Activated CD8-positive, alpha-beta memory T cell treated with anti-CD3 and anti-CD28 coated beads for 1 hour (primary cell): ENCODE results near the gene MSL3B.
"Not testable (repeated sequence)": the region's sequence is repeated elsewhere in the genome, so short reads cannot be mapped to it uniquely, and the experiment has no call there.

Experiments
- DNase-seq, 2 donors: peaks; one replicate each; pipeline ENCODE4 v3.0.0-alpha.2; 2020; ENCODE audit warnings: low read depth in 1 of 2; ENCODE audit errors: extremely low read depth in 1 of 2

The MSL3B gene

DNA sequence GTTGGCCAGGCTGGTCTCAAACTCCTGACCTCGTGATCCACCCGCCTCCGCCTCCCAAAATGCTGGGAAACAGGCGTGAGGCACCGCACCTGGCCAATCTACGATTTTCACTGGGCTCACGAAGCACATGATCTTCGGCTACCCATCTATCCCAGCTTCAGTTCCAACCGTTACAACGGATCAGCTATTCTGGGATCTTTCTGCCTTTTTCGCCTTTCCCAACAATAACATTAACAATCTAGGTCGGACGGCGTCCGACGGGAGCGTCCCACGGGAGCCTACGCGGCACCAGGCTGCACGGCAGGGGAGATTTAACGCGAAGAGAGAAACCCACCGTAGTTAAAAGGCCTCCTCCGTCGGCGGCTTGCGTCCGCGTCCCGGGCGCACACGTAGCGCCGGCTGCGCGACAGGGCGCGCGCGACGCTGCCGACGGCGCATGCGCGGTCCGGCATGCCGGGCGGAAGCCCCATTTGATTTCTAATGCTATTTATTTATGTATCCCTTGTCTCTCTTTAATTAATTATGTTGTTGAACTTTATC, at the start of gene MSL3B:
MSL3B (minus strand) TSS at position 394 of the 540 bp plus-strand sequence.
- peak in 1 of 2 donors; percentile 35 for DNase-seq

DNA sequence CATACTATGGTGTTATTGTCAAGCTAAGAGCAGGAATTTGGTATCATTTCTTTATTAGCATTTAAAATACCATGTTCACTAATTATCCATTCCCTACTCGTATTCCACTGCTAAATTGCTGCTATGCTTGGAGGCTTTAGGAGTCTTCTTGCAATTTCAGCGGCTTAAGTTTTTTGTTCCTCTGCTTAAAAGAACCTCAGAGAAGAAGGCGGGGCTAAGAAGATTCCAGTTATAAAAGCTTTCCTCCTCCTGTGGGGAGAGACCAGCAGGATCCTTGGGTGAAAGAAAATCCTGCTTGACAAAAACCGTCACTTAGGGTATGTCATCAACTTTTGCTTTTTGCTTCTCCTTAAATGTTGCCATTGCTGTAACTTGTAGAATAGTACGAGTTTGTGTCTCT, 48.9 kb upstream of the MSL3B start, which contains the start of gene TRPM8:
TRPM8 (plus strand) TSS at position 258 of the 400 bp plus-strand sequence. CDS start 9,165 bp downstream, outside the sequence.
- no peak for DNase-seq

DNA sequence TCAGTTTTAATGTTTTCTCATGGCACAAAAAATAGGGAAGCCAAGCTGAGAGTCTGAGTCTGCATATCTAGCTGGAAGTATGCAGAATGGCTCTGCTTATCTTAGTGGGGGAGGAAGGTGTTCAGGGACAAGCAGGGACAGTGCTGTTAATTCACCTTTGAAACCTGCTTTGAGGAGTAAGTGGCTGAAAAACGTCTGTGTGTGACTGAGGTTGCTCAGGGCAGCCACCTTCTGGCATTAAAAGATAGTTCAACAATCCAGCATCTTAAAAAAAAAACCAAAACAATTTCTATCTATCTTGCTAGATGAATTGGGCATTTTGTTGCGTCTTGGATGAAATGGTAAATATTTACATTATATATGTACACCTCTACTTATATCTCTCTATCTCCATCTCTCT, 46.9 kb upstream of the MSL3B start:
- no peak for DNase-seq

DNA sequence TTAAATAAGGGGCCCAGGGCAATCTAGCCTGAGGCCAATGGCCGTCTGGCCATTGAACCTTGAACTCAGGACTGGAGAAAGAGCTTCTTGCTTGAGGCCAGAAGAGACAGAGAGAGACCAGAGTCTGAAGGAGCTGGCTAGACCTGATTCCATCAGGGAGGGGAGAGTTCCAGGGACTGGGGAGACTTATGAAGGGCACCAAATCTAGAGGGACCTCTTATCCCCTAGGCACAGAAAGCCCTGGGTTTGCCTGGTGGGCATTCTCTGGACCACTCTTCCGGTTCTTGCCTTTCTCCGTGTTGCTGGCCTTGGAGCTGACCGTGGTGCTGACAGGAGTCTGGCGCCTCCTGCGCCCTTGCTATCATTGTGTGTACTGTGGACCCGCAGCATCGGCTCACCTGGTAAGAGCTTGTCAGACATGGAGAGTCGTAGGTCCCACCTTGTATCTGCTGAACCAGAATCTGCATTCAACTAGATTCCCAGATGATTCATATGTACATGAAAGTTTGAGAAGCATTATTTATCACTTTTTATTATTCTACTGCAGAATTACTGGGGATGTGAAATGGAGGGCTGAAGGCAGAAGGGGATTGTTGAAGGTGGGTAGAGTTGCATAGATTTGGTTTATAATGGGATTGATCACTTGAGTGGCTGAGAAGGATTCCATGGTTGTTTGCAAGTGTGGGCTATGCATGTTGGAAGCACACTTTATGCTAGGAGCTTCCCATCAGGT, 44.7 kb upstream of the MSL3B start:
- no peak for DNase-seq

DNA sequence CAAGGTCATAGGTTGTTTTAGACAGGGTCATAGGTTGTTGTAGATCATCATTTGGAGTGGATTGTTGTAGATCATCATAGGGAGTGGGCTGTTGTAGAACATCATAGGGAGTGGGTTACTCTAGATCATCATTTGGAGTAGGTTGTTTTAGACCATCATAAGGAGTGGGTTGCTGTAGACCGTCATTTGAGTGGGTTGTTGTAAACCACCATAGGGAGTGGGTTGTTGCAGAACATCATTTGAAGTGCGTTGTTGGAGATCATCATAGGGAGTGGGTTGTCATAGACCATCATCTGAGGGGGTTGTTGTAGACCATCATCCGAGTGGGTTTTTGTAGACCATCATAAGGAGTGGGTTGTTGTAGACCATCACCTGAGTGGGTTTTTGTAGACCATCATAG, 39.4 kb upstream of the MSL3B start:
- no peak for DNase-seq

DNA sequence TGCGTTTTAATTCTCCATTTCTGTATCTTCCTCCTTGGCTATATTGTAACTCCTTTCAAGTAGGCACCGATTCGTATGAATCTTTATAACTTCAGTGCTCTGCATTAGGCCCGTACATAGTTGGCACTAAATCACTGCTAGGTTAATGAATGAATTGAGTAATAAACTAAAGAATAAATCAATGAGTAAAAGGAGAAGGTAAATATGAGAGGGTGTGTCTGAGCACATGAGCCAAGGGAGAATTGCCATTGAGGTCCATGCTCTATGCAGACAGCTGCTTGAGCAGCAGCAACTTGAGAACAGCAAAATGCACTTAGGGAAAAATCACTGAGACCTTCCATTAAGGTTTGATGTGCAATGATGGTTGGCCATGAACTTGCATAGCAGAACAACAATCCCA, 37.8 kb upstream of the MSL3B start:
- DNase-seq = no peak

DNA sequence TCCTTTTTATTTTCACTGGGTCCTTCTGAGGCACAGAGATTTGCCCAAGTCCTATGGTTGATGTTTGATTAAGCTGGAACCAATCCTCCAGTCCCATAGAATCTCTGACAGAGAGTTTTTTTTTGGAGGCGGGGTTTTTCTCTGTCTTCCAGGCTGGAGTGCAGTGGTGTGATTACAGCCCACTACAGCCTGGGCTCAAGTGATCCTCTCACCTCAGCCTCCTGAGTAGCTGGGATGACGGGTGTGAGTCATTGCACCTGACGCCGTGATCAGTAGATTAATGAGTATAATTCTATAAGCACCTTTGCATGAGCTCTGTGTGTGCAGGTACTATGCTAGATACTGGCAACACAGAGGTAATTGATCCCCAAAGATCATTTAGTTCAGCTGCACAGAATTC, 33.7 kb upstream of the MSL3B start:
- no peak for DNase-seq

DNA sequence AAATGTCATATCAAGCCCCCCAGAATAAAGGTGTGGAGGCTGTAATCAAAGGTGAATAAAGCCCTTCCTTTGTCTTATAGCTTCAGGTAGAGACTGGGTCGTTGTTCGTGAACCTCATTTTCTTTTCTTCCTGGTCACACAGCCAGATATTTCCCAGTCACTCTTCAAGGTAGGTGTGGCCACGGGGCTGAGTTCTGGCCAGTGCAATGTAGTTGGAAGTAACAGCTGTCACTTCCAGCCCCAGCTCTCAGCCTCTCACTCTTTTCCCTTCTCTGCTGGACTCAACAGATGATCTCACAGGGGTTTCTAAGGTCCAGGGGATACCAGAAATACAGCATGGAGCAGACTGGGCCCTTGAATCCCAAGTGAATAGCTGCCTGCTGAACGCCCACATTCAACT, 33.2 kb upstream of the MSL3B start:
- DNase-seq = no peak

DNA sequence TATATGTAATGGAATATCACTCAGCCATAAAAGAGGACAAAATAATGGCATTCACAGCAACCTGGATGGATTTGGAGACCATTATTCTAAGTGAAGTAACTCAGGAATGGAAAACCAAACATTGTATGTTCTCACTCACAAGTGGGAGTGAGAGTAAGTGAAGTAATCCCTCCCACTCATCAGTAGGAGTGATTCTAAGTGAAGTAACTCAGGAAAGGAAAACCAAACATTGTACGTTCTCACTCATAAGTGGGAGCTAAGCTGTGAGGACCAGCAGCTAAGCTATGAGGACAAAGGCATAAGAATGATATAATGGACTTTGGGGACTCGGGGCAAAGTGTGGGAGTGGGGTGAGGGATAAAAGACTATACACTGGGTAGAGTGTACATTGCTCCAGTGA, 28.1 kb upstream of the MSL3B start:
- DNase-seq = not testable (repeated sequence)

DNA sequence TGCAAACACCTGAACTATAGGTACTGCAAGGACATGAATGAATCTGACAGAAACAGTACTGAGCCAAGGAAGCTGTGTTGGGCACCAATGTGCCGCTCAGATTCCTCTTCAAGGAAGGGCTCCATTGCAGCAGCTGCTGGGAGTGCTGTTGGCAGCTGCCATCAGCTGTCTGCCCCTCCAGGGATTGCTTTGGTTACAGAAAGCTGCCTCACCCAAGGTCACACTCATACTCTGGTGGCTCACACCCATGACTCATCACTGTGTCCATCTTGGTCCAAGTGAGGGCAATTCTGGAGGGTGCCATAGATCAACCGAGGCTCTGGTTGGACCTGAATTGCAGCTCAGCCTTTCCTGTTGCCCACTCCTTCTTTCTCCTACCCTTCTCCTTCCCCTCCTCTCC, 24.6 kb upstream of the MSL3B start:
- no peak for DNase-seq

DNA sequence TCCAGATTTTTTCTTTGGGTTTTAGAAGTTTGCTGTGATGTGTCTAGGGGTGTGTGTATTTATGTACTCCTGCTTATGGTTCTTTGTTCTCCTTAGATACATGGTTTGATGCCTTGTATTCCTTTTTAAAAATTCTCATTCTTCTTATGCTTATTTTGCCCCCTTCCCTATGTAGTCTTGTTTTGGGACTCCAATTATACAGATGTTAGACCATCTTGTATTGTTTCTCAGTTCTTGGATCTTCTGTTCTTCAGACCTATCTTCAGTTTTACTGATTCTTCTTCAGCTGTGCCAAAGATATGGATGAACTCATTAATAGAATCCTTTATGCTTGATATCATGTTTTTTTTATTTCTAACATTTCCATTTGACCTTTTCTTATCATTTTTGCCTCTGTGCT, 14.2 kb upstream of the MSL3B start:
- DNase-seq = no peak

DNA sequence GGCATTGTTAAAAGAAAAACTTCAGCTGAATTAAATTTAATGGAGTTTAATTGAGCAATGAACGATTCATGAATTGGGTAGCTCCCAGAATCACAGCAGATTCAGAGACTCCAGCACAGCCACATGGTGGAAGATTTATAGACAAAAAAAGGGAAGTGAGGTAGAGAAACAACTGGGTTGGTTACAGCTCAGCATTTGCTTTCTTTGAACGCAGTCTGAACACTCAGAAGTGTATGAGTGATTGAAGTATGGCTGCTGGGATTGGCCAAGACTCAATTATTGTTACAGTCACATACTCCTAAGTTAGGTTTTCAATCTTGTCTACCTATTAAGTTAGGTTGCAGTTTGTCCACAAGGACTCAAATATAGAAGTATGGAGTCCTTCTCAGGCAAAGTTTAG, 3.9 kb upstream of the MSL3B start:
- DNase-seq = not testable (repeated sequence)

DNA sequence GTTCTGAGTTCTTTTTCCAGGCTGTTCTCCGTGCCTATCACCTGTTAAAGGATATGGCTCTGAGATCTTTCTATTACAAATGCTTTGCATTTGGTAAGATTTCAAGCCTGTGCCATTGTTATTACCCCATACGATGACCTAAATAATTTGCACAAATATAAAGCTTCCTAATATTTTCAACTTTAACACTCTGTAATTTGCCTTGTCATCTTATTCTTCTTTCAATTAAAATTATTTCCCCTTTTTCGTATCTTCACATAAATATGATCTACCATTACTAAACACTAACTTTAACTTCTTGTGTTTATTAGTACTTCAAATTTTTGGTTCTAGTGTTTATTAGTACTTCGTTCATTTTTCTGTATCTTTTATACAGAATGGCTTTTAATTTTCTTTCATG, 3.2 kb upstream of the MSL3B start:
- no peak for DNase-seq

DNA sequence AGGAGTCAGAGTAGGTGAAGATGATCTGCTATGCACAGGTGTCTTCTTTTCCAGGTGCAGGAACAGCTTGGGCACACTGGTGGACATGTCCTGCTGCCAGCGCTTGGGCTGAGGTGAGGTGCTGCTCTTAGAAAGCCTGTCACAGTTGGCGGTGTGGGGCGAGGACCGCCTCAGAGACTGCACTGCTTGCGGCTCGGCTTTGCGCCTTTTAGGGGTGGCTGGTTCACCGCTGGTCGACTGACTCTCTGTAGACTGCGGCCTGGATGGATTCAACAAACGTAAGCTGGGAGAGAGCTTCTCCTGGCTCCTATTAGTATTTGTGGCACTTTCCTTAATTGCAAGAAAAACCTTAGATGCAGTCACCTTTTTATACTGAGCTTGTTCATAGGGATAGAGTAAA, 1.7 kb downstream of the MSL3B start:
- no peak for DNase-seq

DNA sequence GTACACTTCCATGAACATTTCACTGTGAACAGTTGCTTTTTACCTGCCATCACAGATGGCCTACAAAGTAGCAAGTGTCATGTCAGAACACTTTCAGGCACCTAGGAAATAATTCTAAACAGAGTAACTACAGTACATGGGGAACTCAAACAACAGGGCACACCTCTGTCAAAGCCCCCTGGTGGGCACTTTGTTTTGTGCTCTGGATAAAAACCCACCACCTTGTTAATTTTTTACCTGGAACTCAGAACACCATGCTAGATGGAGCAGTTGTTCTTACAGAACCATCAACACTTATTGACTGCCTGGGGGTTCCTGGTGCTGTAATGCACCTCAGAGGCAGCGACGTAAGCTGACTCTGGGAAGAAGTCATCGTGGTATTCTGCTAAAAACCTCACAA, 2.3 kb downstream of the MSL3B start:
- no peak for DNase-seq

DNA sequence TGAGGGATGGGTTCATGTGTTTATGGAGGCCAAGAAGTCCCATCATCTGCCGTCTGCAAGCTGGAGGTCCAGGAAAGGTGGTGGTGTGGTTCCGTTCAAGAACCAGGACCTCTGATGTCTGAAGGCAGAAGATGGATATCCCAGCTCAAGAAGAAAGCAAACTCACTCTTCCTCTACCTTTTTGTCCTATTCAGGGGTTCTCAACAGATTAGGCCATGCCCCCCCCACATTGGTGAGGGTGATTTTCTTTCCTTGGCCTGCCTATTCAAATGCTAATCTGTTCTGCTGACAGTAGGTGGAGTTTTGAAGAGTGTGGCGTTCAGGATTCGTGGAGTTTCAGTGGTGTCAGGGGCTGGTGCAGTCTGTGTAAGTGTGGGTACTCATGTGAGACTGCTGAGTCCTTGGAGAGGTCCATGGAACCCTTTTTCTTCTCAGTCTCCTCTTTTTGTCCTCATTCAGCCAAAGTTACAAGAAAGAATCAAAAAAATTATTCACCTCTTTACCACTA, 5.9 kb downstream of the MSL3B start:
- DNase-seq = no peak

DNA sequence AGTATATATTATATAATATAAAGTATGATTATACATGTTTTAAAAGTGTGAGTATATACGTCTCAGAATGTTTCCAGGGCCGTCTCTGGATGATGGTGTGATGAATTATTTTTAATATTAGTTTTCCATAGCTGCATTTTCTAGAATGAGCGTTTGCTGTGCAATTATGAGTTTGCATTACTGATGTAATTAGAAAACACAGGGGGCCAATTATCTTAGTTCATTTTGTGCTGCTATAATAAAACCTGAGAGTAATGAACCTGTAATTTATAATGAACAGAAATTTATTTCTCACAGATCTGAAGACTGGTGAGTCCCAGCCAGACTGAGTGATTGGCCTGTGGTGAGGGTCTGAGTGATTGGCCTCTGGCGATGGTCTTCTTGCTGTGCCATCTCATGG, 9.9 kb downstream of the MSL3B start:
- no peak for DNase-seq

DNA sequence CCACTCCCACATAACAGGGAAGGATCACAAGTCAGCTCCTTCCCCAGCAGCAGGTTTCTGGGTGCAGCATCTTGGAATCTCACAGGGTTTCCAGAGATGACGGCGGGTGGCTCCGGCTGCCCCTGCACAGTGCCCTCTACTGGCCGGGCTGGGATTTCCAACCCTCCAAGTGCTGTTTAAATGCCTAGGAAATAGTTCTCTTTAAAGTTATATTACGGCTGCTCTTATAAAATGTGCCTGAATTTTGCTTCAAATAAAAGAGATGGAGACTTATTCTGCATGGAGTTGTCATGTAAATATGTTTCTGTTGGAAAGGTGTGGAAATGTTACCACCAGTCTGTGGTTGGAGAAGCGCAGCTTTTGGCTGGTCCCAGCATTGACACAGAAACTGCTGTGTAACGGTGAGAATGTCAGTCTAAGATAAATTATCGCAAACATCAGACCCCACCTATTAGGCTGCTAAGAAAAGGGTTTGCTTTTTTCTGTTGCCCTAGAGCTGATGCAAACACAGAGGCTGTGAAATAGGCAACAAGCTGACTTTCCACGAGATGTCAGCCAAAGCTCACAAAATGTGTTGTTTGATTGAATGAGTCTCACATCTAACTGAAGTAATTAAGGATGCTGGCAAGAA, 10.6 kb downstream of the MSL3B start:
- DNase-seq = peak in 1 of 2 donors; percentile 38

DNA sequence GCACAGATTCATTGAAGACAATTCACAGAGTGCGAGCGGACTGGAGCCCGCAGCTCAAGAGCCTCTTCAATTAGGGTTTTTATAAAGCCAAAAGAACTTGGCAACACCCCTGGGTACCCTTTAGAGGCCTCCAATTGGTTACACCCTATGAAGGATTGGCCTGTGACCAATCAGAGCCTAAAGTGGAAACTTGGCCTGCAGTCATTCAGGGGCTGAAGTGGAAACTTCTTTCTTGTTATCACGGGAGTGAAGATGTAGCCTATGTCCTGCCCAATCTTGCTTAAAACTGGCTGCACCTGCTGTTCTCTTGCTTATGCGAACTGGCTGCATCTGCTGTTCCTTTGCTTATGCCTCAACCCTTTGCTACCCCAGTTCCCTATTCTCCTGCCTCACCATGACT, 12.0 kb downstream of the MSL3B start:
- DNase-seq = no peak

DNA sequence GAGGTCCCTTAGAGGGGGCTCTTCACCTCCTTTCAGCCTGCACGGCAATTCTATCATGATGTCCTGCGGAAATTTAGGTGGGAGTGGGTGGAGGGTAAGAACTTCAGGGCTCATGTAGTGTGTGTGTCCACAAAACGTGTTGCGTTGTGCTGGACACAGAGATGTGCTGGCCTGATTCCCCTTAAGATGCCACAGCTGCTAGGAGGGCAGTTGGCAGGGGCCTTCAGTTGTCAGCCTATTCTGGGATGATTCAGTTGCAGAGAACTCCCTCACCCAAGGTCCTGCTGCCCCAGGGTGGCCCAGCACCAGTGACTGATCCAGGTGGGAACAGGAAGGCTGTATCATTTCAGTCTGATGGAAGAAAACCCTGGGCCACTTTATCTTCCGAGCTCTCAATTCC, 12.8 kb downstream of the MSL3B start:
- DNase-seq = no peak

DNA sequence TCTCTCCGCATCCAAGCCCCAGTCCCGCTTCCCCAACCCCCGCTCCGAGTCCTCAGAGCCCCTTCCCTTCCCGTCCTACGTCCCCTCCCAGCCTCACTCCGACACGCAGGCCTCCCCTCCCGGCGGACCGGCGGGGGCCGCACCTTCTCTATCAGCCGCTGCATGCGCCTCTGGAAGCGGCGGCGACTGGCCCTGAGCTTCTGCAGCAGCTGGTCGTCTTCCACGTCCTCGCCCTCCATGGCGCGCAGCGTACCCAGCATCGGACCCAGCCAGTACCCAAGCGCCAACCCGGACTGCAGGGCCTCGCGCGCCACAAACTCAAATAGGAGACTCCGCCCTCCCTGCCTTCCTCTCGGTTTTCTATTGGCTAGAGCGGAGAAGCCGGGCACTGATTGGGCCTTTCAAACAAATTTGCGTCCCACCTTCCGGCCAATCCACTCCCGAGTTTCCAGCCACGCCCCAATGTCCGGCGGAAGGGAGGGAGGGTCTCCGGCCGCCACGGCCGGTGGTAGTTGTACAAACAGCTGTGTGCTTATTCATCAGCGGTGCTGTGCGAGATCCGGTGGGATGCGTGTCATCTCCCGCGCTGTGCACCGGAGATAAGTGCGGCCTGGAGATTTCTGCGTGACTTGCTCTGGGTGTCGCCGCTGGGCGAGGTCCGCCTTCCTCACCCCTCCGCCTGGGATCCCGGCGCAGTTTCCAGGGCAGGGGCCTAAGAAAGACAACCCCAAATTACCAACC, 13.8 kb downstream of the MSL3B start, which contains the start of gene HJURP:
HJURP (minus strand) TSS at position 295 of the 741 bp plus-strand sequence; CDS start at position 260, 35 bp downstream.
- peak; percentile 58 to 75 for DNase-seq
